Fibroblast of lung (primary cell): ENCODE measurements around the gene LTBP1.

Source experiments
- EZH2 ChIP-seq: IDR thresholded peaks from 2 replicates; pipeline ENCODE4 v1.5.1; 2012; ENCODE audit warnings: low read length, control low read depth, mild to moderate bottlenecking; ENCODE audit errors: missing control alignments
- TF ChIP-seq, protein P1 (sequence below), 2 donors: IDR thresholded peaks in 1 of 2; conservative IDR thresholded peaks in 1 of 2; 1 replicate in 1 of 2; 2 replicates in 1 of 2; pipeline ENCODE4 v1.5.1; 2011 to 2012; ENCODE audit warnings: low read length in 2 of 2, control low read depth in 1 of 2, inconsistent platforms in 1 of 2, low read depth in 1 of 2, mild to moderate bottlenecking in 1 of 2

DNA sequence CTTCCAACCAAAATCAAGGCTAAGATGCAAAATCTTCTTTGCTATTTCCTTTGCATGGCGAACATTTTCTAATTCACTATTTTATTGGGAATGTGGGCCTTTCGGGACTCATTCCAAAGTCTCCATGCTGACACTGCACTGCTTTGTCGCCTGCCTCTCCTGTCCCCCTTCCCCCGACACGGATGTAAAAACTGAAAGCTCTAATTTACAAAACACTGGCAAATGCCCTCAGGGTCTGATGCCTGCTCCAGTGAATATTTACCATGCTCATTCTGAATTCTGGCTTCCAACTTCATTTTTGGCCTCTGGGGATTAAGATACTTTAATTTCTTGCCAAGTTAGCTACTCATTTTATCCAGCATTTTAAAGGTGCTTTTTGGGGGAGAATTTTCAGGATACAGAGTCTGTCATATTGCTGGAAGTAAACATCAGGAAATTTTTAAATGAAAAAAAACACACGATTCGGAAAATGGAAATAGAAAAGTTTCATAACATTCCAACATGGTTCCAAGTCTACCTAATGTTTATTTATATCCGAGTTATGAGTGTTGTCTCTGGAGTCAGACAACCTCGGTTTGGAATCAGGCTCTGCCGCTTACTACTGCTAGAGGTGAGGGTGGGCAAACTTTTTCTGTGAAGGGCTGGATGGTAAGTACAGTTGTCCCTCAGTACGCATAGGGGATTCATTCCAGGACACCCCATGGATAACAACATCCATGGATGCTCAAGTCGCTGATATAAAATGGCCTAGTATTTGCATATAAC, 14.6 kb upstream of the LTBP1 start:
- TF ChIP-seq, protein P1, sequence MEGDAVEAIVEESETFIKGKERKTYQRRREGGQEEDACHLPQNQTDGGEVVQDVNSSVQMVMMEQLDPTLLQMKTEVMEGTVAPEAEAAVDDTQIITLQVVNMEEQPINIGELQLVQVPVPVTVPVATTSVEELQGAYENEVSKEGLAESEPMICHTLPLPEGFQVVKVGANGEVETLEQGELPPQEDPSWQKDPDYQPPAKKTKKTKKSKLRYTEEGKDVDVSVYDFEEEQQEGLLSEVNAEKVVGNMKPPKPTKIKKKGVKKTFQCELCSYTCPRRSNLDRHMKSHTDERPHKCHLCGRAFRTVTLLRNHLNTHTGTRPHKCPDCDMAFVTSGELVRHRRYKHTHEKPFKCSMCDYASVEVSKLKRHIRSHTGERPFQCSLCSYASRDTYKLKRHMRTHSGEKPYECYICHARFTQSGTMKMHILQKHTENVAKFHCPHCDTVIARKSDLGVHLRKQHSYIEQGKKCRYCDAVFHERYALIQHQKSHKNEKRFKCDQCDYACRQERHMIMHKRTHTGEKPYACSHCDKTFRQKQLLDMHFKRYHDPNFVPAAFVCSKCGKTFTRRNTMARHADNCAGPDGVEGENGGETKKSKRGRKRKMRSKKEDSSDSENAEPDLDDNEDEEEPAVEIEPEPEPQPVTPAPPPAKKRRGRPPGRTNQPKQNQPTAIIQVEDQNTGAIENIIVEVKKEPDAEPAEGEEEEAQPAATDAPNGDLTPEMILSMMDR (conservative IDR thresholded peaks at IDR 0.05 in 1 of 2, IDR thresholded peaks at IDR 0.05 in 1 of 2; ENCODE audit: low read depth in 1 of 2, low read length in 2 of 2): no peak
- TF ChIP-seq EZH2: no peak
